Activated CD4-positive, alpha-beta T cell treated with anti-CD3 and anti-CD28 coated beads, Interleukin-2, amount 50 U/mL, for 24 hours (primary cell): ENCODE results near the gene FOXO3.

ENCODE experiments used
- DNase-seq, 2 donors: peaks; one replicate each; pipeline ENCODE4 v3.0.0-alpha.2; 2020; ENCODE audit warnings: low read depth in 1 of 2, low spot score in 1 of 2

The FOXO3 gene

GRCh38 chr6:108711071-108711470, 150.4 kb downstream of the FOXO3 start:
- no peak for DNase-seq

GRCh38 chr6:108711826-108712225, 151.1 kb downstream of the FOXO3 start:
- no peak for DNase-seq

- no peak for DNase-seq
These were observed 152.2 kb downstream of the FOXO3 start for GRCh38 chr6:108712946-108713345.

GRCh38 chr6:108714101-108714765, 153.5 kb downstream of the FOXO3 start:
- no peak for DNase-seq

GRCh38 chr6:108714766-108715414, 154.2 kb downstream of the FOXO3 start:
- no peak for DNase-seq

GRCh38 chr6:108715832-108716231, 155.1 kb downstream of the FOXO3 start:
- no peak for DNase-seq

- no peak for DNase-seq
These were observed 156.4 kb downstream of the FOXO3 start for GRCh38 chr6:108716801-108717791.

- DNase-seq = no peak
These were observed 158.8 kb downstream of the FOXO3 start for GRCh38 chr6:108719477-108719876.

- DNase-seq = no peak
These were observed 160.1 kb downstream of the FOXO3 start for GRCh38 chr6:108720827-108721226.

GRCh38 chr6:108721286-108721685, 160.6 kb downstream of the FOXO3 start:
- no peak for DNase-seq

GRCh38 chr6:108723594-108723993, 162.9 kb downstream of the FOXO3 start:
- DNase-seq = no peak

GRCh38 chr6:108726726-108727339, 166.1 kb downstream of the FOXO3 start:
- DNase-seq = no peak

GRCh38 chr6:108727966-108728730, 167.4 kb downstream of the FOXO3 start:
- DNase-seq = no peak

- no peak for DNase-seq
These were observed 168.1 kb downstream of the FOXO3 start for GRCh38 chr6:108728826-108729225.

- DNase-seq = no peak
These were observed 170.2 kb downstream of the FOXO3 start for GRCh38 chr6:108730635-108731515.

- DNase-seq = no peak
These were observed 171.6 kb downstream of the FOXO3 start for GRCh38 chr6:108732091-108732870.

GRCh38 chr6:108733051-108733450, 172.3 kb downstream of the FOXO3 start:
- no peak for DNase-seq

- DNase-seq = no peak
These were observed 173.1 kb downstream of the FOXO3 start for GRCh38 chr6:108733706-108734265.
